ENCODE data around the gene KRTAP2-3. TPM values are rescaled to one million over a fixed set of nuclear protein-coding genes. Genes with fewer than 3 reads are reported as not detected.
"Not testable (repeated sequence)": the region's sequence is repeated elsewhere in the genome, so short reads cannot be mapped to it uniquely, and the experiment has no call there.

Gene KRTAP2-3
- total RNA-seq, 1 donor from 2014 or later, result 0.69 TPM

DNA sequence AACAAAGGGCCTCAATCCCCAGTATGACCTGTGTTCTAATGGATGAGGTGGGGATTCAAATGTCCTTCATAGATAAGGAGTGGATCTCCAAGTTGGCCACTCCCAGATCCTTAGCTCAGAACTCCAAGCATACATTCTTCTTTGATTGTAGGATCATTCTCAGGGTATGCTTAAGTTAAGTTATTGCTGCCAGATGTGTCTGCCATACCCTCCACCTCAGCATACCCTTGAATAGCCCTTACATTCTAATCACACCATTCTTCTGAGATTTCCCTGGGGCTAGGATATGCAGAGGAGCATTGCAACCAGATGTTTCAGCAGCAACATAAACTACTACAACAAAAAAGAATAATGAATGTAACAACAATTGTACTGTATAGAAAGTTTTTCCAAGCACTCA, 7.4 kb upstream of the KRTAP2-3 start:
- Mint-ChIP-seq H3K36me3 (no peaks in the 10 kb centered on the region), H3K4me1 (no peaks in the 10 kb centered on the region), H3K4me3 (no peak overlapping the region), H3K27me3 (ENCODE audit: low read depth) (no peaks in the 10 kb centered on the region), H3K27ac (no peak overlapping the region), H3K9me3 (no peaks in the 10 kb centered on the region)
- TF ChIP-seq, protein P1, sequence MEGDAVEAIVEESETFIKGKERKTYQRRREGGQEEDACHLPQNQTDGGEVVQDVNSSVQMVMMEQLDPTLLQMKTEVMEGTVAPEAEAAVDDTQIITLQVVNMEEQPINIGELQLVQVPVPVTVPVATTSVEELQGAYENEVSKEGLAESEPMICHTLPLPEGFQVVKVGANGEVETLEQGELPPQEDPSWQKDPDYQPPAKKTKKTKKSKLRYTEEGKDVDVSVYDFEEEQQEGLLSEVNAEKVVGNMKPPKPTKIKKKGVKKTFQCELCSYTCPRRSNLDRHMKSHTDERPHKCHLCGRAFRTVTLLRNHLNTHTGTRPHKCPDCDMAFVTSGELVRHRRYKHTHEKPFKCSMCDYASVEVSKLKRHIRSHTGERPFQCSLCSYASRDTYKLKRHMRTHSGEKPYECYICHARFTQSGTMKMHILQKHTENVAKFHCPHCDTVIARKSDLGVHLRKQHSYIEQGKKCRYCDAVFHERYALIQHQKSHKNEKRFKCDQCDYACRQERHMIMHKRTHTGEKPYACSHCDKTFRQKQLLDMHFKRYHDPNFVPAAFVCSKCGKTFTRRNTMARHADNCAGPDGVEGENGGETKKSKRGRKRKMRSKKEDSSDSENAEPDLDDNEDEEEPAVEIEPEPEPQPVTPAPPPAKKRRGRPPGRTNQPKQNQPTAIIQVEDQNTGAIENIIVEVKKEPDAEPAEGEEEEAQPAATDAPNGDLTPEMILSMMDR (IDR thresholded peaks at IDR 0.05; ENCODE audit: unreplicated experiment), result no peak
- DNase-seq (ENCODE audit: low spot score in 2 of 2, unreplicated experiment in 2 of 2), result no peak

DNA sequence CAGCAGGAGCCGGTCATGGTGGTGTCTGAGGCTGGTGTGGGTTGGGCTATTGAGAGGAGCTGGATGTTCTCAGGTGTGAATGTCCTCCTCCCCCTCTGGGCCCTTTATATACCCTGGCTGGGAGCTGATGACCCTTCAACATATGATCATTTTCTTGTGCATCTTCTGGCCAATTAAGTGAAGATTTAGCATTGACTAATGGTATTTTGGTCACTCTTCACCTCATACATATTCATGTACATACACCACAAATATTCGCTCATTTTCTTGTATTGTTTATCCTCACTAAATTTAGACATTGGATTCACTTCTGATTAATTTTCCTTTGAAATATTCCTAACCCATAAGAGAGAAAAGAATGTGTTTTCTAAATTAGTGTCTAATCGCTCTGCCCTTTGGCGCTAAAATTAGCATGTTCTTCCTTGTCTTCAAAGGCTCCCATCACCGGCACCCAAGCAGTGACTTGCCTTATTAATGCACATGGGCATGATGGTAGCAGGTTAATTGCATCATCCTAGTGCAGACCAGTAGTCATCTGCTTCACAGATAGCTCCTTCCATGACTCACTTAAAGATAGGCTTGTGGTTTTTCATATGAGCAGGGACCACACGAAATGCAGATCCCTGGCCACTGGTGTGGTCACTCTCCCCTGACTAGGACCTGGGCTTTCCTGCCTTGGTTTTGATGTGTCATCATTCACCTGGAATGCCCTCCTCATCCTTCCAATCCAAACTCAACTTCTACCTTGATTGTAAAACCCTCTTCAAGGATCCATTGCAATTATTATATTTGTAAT, 6.1 kb upstream of the KRTAP2-3 start, which contains the start of gene KRTAP2-4:
TSS of gene KRTAP2-4 (minus strand) at position 51 of the 796 bp plus-strand sequence. CDS start at position 17, 34 bp downstream.
- Mint-ChIP-seq H3K4me3 (no peak within 1 kb of the TSS), H3K4me1 (peaks cover 10% of the 10 kb centered on the region), H3K27me3 (ENCODE audit: low read depth) (no peaks in the 10 kb centered on the region), H3K9me3 (no peaks in the 10 kb centered on the region), H3K27ac (no peak within 1 kb of the TSS), H3K36me3 (no peaks in the 10 kb centered on the region)
- DNase-seq (ENCODE audit: low spot score in 2 of 2, unreplicated experiment in 2 of 2), result no peak
- TF ChIP-seq, protein P1 (IDR thresholded peaks at IDR 0.05; ENCODE audit: unreplicated experiment), result no peak

DNA sequence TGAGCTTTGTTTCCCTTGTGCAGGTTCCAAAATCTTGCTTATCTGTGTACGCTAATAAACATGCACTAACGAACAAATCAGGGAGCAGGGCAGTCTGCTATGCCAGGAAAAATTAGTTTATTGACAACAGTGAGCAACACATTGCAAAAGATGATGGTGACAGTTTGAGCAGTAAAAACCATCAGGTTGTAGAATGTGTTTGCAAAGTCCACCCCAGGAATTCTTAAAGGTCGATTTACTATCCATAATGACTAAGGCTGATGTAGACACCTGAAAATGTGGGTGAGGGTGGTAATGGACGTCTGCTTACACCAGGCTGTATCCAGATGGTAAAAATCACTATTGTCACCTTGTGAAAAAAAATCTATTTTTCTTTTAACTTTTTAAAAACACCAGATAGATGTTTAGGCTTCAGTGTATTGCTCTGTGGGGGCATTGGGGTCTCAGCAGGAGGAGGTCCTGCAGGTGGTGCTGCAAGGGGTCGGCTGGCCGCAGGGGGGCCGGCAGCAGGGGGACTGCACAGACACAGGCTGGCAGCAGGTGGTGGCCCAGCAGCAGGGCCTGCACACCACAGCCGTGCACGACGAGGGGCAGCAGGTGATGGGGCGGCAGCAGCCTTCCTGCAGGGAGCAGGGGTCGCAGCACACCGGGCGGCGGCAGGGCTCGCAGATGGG, 5.2 kb upstream of the KRTAP2-3 start:
- not testable (repeated sequence) for DNase-seq (ENCODE audit: low spot score in 2 of 2, unreplicated experiment in 2 of 2); H3K36me3 Mint-ChIP-seq; H3K9me3 Mint-ChIP-seq; H3K27me3 Mint-ChIP-seq (ENCODE audit: low read depth); H3K4me3 Mint-ChIP-seq; H3K27ac Mint-ChIP-seq
- H3K4me1 Mint-ChIP-seq, result peaks cover 18% of the 10 kb centered on the region

DNA sequence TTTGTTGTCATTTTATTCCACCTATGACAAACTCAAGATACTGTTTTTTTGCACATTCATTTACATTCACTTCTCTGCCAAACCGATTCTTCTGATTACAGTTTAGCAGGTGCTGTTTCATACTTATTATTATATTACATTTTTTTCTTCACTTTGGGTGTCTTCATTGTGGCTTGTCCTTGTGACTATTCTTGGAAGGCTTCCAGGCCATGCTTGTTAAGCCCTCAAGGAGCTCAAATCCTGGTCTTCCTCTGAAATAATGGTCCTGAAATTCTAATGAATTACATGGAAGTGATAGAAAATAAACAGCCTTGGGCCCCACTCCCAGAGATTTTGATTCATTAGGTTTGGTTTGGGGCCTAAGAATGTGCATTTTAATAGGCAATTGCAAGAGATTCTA, 4.4 kb upstream of the KRTAP2-3 start:
- Mint-ChIP-seq H3K27ac (no peak overlapping the region), H3K36me3 (no peaks in the 10 kb centered on the region)
- TF ChIP-seq, protein P1 (IDR thresholded peaks at IDR 0.05; ENCODE audit: unreplicated experiment), result no peak

DNA sequence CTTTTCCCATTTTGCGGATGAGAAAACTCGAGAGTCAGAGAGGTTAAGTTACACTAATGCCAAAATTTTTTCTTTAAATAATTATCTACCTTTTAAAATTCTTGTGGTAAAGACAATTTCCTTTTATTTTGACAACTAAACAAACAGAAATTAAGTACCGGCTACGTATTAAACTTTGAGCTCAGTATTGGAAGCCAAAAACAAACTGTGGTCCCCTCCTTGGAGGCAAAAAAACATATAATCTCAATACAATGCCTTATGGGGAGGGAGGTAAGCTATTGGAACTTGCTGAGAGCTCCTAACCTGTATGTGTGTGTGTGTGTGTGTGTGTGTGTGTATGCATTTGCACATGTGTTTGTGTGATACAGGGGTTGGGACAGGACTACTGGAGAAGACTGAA, 3.5 kb upstream of the KRTAP2-3 start:
- no peak for DNase-seq (ENCODE audit: low spot score in 2 of 2, unreplicated experiment in 2 of 2)
- no peaks in the 10 kb centered on the region for H3K27me3 Mint-ChIP-seq (ENCODE audit: low read depth)
- H3K36me3 Mint-ChIP-seq, result no peaks in the 10 kb centered on the region
- no peaks in the 10 kb centered on the region for H3K9me3 Mint-ChIP-seq
- H3K4me3 Mint-ChIP-seq, result no peak overlapping the region
- peaks cover 28% of the 10 kb centered on the region for H3K4me1 Mint-ChIP-seq
- TF ChIP-seq, protein P1 (IDR thresholded peaks at IDR 0.05; ENCODE audit: unreplicated experiment), result no peak
- H3K27ac Mint-ChIP-seq, result no peak overlapping the region

More for the DNA sequence above, 4.4 kb upstream of the KRTAP2-3 start:
- no peak overlapping the region for H3K4me3 Mint-ChIP-seq
- H3K4me1 Mint-ChIP-seq, result peaks cover 23% of the 10 kb centered on the region
- H3K27me3 Mint-ChIP-seq (ENCODE audit: low read depth), result no peaks in the 10 kb centered on the region
- no peaks in the 10 kb centered on the region for H3K9me3 Mint-ChIP-seq
- DNase-seq (ENCODE audit: low spot score in 2 of 2, unreplicated experiment in 2 of 2), result no peak

DNA sequence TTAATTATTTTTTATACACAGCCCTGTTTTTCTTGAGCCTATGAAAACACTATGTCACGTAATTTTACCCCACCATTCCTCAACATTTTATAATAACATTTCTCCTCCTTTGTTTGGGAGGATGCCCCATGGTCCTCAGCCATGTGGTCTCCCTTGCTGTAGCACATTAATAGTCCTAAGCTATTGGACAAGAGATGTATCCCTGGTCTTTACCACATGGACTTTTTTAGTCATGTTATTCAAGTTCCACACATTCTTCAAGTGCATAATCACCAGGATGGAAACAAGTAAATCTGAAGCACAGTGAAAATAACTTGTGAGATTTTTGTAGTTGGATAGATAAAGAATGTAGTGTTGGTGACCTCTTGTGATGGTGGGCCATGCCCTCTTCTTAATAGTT, 2.0 kb upstream of the KRTAP2-3 start:
- Mint-ChIP-seq H3K27me3 (ENCODE audit: low read depth) (no peaks in the 10 kb centered on the region), H3K36me3 (no peaks in the 10 kb centered on the region), H3K4me3 (no peak overlapping the region), H3K27ac (peak overlapping the region; percentile 59), H3K4me1 (peaks cover 28% of the 10 kb centered on the region), H3K9me3 (peaks cover 7% of the 10 kb centered on the region)
- TF ChIP-seq, protein P1 (IDR thresholded peaks at IDR 0.05; ENCODE audit: unreplicated experiment), result no peak
- no peak for DNase-seq (ENCODE audit: low spot score in 2 of 2, unreplicated experiment in 2 of 2)

DNA sequence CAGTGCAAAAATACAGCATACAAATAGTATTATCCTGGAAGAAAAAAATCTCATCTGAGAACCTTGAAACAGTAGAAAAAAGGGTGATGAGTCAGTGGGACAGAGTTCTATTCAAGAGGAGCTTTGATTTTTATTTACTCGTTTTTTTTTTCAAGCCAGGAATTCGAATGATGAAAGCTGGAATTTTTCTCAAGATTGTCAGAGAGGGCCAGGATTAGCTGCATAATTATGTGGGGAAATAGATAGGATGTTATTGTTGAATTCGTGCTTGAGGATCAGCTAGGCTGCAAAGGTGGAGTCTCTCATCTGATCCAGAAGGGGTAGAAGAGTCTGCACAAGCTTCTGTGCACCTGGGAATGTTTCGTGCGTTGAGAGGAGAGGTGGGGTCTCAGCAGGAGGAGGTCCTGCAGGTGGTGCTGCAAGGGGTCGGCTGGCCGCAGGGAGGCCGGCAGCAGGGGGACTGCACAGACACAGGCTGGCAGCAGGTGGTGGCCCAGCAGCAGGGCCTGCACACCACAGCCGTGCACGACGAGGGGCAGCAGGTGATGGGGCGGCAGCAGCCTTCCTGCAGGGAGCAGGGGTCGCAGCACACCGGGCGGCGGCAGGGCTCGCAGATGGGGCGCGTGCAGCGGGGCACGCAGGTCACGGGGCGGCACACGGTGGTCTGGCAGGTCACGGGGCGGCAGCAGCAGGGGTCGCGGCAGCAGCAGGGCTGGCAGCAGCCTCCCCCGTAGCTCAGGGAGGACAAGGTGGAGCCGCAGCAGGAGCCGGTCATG, 450 bp downstream of the KRTAP2-3 start:
- H3K4me1 Mint-ChIP-seq, result peaks cover 28% of the 10 kb centered on the region
- H3K4me3 Mint-ChIP-seq; H3K27ac Mint-ChIP-seq; H3K27me3 Mint-ChIP-seq (ENCODE audit: low read depth); DNase-seq (ENCODE audit: low spot score in 2 of 2, unreplicated experiment in 2 of 2); H3K36me3 Mint-ChIP-seq; H3K9me3 Mint-ChIP-seq: not testable (repeated sequence)

Data from mesothelial cell of epicardium (in vitro differentiated cells).